DND-41 (cell line): ENCODE measurements around the gene GPR4.

ENCODE experiments used
- EZH2 ChIP-seq: IDR thresholded peaks from 3 replicates; pipeline ENCODE4 v1.6.1; 2012; ENCODE audit warnings: borderline replicate concordance, low read depth, mild to moderate bottlenecking, moderate library complexity, low read length, inconsistent platforms; ENCODE audit not compliant: severe bottlenecking
- TF ChIP-seq, protein P1 (sequence below): IDR thresholded peaks from 2 replicates; pipeline ENCODE4 v1.5.1; 2012; ENCODE audit warnings: borderline replicate concordance, low read length, moderate library complexity, mild to moderate bottlenecking; ENCODE audit not compliant: poor library complexity, severe bottlenecking; ENCODE audit errors: extremely low read depth

DNA sequence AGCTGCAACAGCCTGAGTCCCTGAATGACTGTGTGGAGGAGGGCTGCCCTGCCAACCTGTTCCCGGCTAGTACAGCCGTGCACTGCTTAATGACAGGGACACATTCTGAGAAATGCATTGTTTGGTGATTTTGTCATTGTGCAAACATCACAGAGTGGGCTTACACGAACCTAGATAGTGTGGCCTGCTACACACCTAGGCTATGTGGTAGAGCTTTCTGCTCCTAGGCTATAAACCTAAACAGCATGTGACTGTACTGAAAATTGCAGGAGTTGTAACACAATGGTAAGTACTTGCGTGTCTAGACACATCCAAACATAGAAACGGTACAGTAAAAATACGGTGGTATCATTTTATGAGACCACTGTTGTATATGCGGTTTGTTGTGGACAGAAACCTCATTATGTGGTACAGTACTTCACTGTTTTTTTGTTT lies 59.8 kb downstream of the GPR4 start:
- TF ChIP-seq, protein P1, sequence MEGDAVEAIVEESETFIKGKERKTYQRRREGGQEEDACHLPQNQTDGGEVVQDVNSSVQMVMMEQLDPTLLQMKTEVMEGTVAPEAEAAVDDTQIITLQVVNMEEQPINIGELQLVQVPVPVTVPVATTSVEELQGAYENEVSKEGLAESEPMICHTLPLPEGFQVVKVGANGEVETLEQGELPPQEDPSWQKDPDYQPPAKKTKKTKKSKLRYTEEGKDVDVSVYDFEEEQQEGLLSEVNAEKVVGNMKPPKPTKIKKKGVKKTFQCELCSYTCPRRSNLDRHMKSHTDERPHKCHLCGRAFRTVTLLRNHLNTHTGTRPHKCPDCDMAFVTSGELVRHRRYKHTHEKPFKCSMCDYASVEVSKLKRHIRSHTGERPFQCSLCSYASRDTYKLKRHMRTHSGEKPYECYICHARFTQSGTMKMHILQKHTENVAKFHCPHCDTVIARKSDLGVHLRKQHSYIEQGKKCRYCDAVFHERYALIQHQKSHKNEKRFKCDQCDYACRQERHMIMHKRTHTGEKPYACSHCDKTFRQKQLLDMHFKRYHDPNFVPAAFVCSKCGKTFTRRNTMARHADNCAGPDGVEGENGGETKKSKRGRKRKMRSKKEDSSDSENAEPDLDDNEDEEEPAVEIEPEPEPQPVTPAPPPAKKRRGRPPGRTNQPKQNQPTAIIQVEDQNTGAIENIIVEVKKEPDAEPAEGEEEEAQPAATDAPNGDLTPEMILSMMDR: no peak
- no peak for TF ChIP-seq EZH2
